H9 (cell line): ENCODE results near the gene EIF4A3. TPM values are rescaled to one million over a fixed set of nuclear protein-coding genes. Genes with fewer than 3 reads are reported as not detected.

Experiments
- DNase-seq: peaks from one replicate; pipeline ENCODE4 v3.0.0-alpha.2; 2017
- H2AFZ ChIP-seq: one replicate; pipeline ENCODE4 v1.6.1; 2013; ENCODE audit warnings: mild to moderate bottlenecking, low read length, control low read depth, moderate library complexity
- H2AK5ac ChIP-seq: 2 replicates; pipeline ENCODE4 v1.6.1; 2013; ENCODE audit warnings: low read length, control low read depth, mixed read lengths; ENCODE audit not compliant: insufficient read length
- H2BK120ac ChIP-seq: one replicate; pipeline ENCODE4 v1.6.1; 2013; ENCODE audit warnings: low read depth, mild to moderate bottlenecking, low read length, control low read depth, inconsistent platforms; ENCODE audit not compliant: poor library complexity, severe bottlenecking
- H2BK12ac ChIP-seq: 2 replicates; pipeline ENCODE4 v1.6.1; 2013; ENCODE audit warnings: low read length, control low read depth, mixed read lengths, low read depth; ENCODE audit not compliant: insufficient read length
- H2BK15ac ChIP-seq: 2 replicates; pipeline ENCODE4 v1.6.1; 2013; ENCODE audit warnings: low read depth, low read length, control low read depth
- H2BK20ac ChIP-seq: one replicate; pipeline ENCODE4 v1.6.1; 2013; ENCODE audit warnings: low read depth, mild to moderate bottlenecking, low read length, control low read depth, inconsistent platforms; ENCODE audit not compliant: poor library complexity, severe bottlenecking
- H2BK5ac ChIP-seq: 2 replicates; pipeline ENCODE4 v1.6.1; 2013; ENCODE audit warnings: low read length, control low read depth, mixed read lengths; ENCODE audit not compliant: insufficient read length
- H3K14ac ChIP-seq: 2 replicates; pipeline ENCODE4 v1.6.1; 2013; ENCODE audit warnings: low read length, control low read depth; ENCODE audit not compliant: insufficient read depth
- H3K18ac ChIP-seq: 2 replicates; pipeline ENCODE4 v1.6.1; 2013; ENCODE audit warnings: low read depth, mild to moderate bottlenecking, mixed read lengths, low read length, control low read depth; ENCODE audit not compliant: insufficient read length
- H3K23ac ChIP-seq: 2 replicates; pipeline ENCODE4 v1.6.1; 2013; ENCODE audit warnings: low read length, control low read depth, mixed read lengths, low read depth; ENCODE audit not compliant: insufficient read length
- H3K23me2 ChIP-seq: 2 replicates; pipeline ENCODE4 v1.6.1; 2013; ENCODE audit warnings: low read depth, mild to moderate bottlenecking, mixed read lengths, low read length, control low read depth; ENCODE audit not compliant: insufficient read length, poor library complexity, severe bottlenecking
- H3K27ac ChIP-seq: 2 replicates; pipeline ENCODE4 v1.5.1; 2013; ENCODE audit warnings: low read length, control low read depth, mixed read lengths, low read depth; ENCODE audit not compliant: insufficient read length
- H3K27me3 ChIP-seq: 2 replicates; pipeline ENCODE4 v1.6.1; 2013; ENCODE audit warnings: low read length, control low read depth, inconsistent platforms; ENCODE audit not compliant: insufficient read depth
- H3K4ac ChIP-seq: 2 replicates; pipeline ENCODE4 v1.6.1; 2013; ENCODE audit warnings: low read depth, mild to moderate bottlenecking, control low read depth, inconsistent platforms, low read length, moderate library complexity
- H3K4me1 ChIP-seq: 2 replicates; pipeline ENCODE4 v1.6.1; 2013; ENCODE audit warnings: low read length, control low read depth, inconsistent platforms; ENCODE audit not compliant: insufficient read depth
- H3K4me2 ChIP-seq: 2 replicates; pipeline ENCODE4 v1.6.1; 2013; ENCODE audit warnings: low read length, control low read depth, mixed read lengths; ENCODE audit not compliant: insufficient read length, insufficient read depth
- H3K56ac ChIP-seq: 2 replicates; pipeline ENCODE4 v1.6.1; 2013; ENCODE audit warnings: low read depth, mild to moderate bottlenecking, mixed read lengths, low read length, control low read depth; ENCODE audit not compliant: insufficient read length
- H3K79me1 ChIP-seq: 2 replicates; pipeline ENCODE4 v1.6.1; 2013; ENCODE audit warnings: low read depth, mild to moderate bottlenecking, moderate library complexity, low read length, control low read depth, inconsistent platforms; ENCODE audit not compliant: insufficient read depth, poor library complexity, severe bottlenecking
- H3K79me2 ChIP-seq: 2 replicates; pipeline ENCODE4 v1.6.1; 2013; ENCODE audit warnings: low read length, control low read depth, inconsistent platforms; ENCODE audit not compliant: insufficient read depth
- H3K9ac ChIP-seq: 2 replicates; pipeline ENCODE4 v1.6.1; 2013; ENCODE audit warnings: low read length, control low read depth, mixed read lengths; ENCODE audit not compliant: insufficient read length; ENCODE audit errors: extremely low read depth
- H3K9me3 ChIP-seq: one replicate; pipeline ENCODE4 v1.6.1; 2013; ENCODE audit warnings: low read depth, low read length, inconsistent platforms; ENCODE audit not compliant: control insufficient read depth
- H3T11ph ChIP-seq: one replicate; pipeline ENCODE4 v1.6.1; 2013; ENCODE audit warnings: mild to moderate bottlenecking, low read length, control low read depth, inconsistent platforms
- H4K20me1 ChIP-seq: one replicate; pipeline ENCODE4 v1.6.1; 2013; ENCODE audit not compliant: control insufficient read depth, insufficient read length, insufficient read depth
- H4K5ac ChIP-seq: 2 replicates; pipeline ENCODE4 v1.6.1; 2013; ENCODE audit warnings: low read depth, mild to moderate bottlenecking, mixed read lengths, low read length, control low read depth; ENCODE audit not compliant: insufficient read length
- H4K8ac ChIP-seq: replicated peaks from 2 replicates; pipeline ENCODE4 v1.6.1; 2013; ENCODE audit warnings: low read length, control low read depth, mixed read lengths, low read depth; ENCODE audit not compliant: insufficient read length
- H4K91ac ChIP-seq: 2 replicates; pipeline ENCODE4 v1.6.1; 2013; ENCODE audit warnings: low read depth, mild to moderate bottlenecking, moderate library complexity, mixed read lengths, low read length, control low read depth; ENCODE audit not compliant: insufficient read length
- H3K27ac Mint-ChIP-seq, 3 experiments: 2 replicates in 2 of 3; 3 replicates in 1 of 3; pipeline ENCODE4 v1.8.0; 2020 to 2021; ENCODE audit warnings: mixed read lengths in 3 of 3, mild to moderate bottlenecking in 1 of 3, moderate library complexity in 1 of 3
- H3K27me3 Mint-ChIP-seq: 2 replicates; pipeline ENCODE4 v1.8.0; 2021; ENCODE audit warnings: low read depth, mild to moderate bottlenecking, moderate library complexity, mixed read lengths
- H3K36me3 Mint-ChIP-seq, 3 experiments: 2 replicates in 2 of 3; 3 replicates in 1 of 3; pipeline ENCODE4 v1.8.0; 2020 to 2021; ENCODE audit warnings: low read depth in 3 of 3, mixed read lengths in 3 of 3; ENCODE audit not compliant: insufficient read depth in 1 of 3
- H3K4me1 Mint-ChIP-seq, 2 experiments: 2 replicates each; pipeline ENCODE4 v1.8.0; 2020; ENCODE audit warnings: mixed read lengths in 2 of 2
- H3K4me3 Mint-ChIP-seq, 2 experiments: 2 replicates in 1 of 2; 3 replicates in 1 of 2; pipeline ENCODE4 v1.8.0; 2020 to 2021; ENCODE audit warnings: mild to moderate bottlenecking in 2 of 2, mixed read lengths in 2 of 2, moderate library complexity in 1 of 2
- H3K9me3 Mint-ChIP-seq, 2 experiments: 2 replicates in 1 of 2; 3 replicates in 1 of 2; pipeline ENCODE4 v1.8.0; 2020; ENCODE audit warnings: mild to moderate bottlenecking in 2 of 2, mixed read lengths in 2 of 2, moderate library complexity in 1 of 2
- WGBS: extraction: QIAGEN DNeasy Blood & Tissue Kit; methylation state at CpG from one replicate; pipeline ENCODE4 v1.1.7; 2013; ENCODE audit warnings: missing lambda C conversion rate, low lambda C conversion rate, mixed read lengths; ENCODE audit not compliant: insufficient read length; ENCODE audit errors: extremely low coverage; 5-methylcytosine and 5-hydroxymethylcytosine counted together
- total RNA-seq: library from RNA; stranded (reverse); gene quantifications from 2 replicates; pipeline ENCODE4 v1.2.1, GENCODE V29; 2021
- TF ChIP-seq, protein P1 (sequence below): fragments of 200-600 bp; sonication (generic); conservative IDR thresholded peaks from 3 replicates; pipeline ENCODE4 v1.8.0; 2021; ENCODE audit warnings: antibody characterized with exemption, mild to moderate bottlenecking

The EIF4A3 gene
- total RNA-seq, 1 experiment from 2014 or later, result 162 TPM

DNA sequence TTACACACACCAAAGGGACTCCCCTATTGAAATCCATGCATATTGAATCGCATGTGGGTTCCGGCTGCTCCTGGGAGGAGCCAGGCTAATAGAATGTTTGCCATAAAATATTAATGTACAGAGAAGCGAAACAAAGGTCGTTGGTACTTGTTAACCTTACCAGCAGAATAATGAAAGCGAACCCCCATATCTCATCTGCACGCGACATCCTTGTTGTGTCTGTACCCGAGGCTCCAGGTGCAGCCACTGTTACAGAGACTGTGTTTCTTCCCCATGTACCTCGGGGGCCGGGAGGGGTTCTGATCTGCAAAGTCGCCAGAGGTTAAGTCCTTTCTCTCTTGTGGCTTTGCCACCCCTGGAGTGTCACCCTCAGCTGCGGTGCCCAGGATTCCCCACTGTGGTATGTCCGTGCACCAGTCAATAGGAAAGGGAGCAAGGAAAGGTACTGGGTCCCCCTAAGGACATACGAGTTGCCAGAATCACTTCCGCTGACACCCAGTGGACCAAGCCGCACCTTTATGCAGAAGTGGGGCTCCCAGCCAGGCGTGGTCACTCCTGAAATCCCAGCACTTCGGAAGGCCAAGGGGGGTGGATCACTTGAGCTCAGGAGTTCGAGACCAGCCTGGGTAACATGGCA lies 43.4 kb downstream of the EIF4A3 start:
- Histone ChIP-seq H2BK20ac (no peak overlapping the region), H4K91ac (no peak overlapping the region), H3K4ac (no peak overlapping the region), H3K27me3 (no peaks in the 10 kb centered on the region; the same call in 1 of the 2 replicates), H3K18ac (no peak overlapping the region), H3K14ac (no peak overlapping the region), H3K56ac (no peak overlapping the region), H3K4me1 (peaks cover 5% of the 10 kb centered on the region; the same call in 1 of the 2 replicates), H3K4me2 (no peak overlapping the region), H3K79me1 (no peaks in the 10 kb centered on the region), H3K79me2 (no peaks in the 10 kb centered on the region), H2BK120ac (no peak overlapping the region), H3K9ac (no peak overlapping the region), H2AFZ (no peak overlapping the region), H4K20me1 (no peaks in the 10 kb centered on the region), H3K23me2 (peaks cover 8% of the 10 kb centered on the region), H3T11ph (no peak overlapping the region), H2AK5ac (no peak overlapping the region), H2BK15ac (no peak overlapping the region), H3K27ac (no peak overlapping the region), H3K9me3 (no peaks in the 10 kb centered on the region), H2BK12ac (no peak overlapping the region), H4K5ac (no peak overlapping the region), H3K23ac (no peak overlapping the region), H4K8ac (no peak overlapping the region), H2BK5ac (no peak overlapping the region)
- H3K4me1 Mint-ChIP-seq, result peaks cover 18 to 30% of the 10 kb centered on the region in 2 experiments
- no peak overlapping the region for H3K27ac Mint-ChIP-seq
- peaks cover 0 to 7% (median 0%) of the 10 kb centered on the region in 3 experiments; a peak in 3 of 7 replicates for H3K36me3 Mint-ChIP-seq
- no peak for DNase-seq
- H3K27me3 Mint-ChIP-seq, result peaks cover 14% of the 10 kb centered on the region
- H3K9me3 Mint-ChIP-seq, result no peaks in the 10 kb centered on the region
- peak overlapping the region; percentile 26 to 41; a peak in 3 of 5 replicates for H3K4me3 Mint-ChIP-seq
- TF ChIP-seq, protein P1, sequence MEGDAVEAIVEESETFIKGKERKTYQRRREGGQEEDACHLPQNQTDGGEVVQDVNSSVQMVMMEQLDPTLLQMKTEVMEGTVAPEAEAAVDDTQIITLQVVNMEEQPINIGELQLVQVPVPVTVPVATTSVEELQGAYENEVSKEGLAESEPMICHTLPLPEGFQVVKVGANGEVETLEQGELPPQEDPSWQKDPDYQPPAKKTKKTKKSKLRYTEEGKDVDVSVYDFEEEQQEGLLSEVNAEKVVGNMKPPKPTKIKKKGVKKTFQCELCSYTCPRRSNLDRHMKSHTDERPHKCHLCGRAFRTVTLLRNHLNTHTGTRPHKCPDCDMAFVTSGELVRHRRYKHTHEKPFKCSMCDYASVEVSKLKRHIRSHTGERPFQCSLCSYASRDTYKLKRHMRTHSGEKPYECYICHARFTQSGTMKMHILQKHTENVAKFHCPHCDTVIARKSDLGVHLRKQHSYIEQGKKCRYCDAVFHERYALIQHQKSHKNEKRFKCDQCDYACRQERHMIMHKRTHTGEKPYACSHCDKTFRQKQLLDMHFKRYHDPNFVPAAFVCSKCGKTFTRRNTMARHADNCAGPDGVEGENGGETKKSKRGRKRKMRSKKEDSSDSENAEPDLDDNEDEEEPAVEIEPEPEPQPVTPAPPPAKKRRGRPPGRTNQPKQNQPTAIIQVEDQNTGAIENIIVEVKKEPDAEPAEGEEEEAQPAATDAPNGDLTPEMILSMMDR, result no peak
- WGBS, result no CpG with 5 or more reads among the region's 19 CpGs
